DMS153 (cell line): ENCODE results near the gene CHAD.
A peak's percentile ranks its signal among the peaks of the same experiment; 100 is the strongest.
"Not testable (repeated sequence)": the region's sequence is repeated elsewhere in the genome, so short reads cannot be mapped to it uniquely, and the experiment has no call there.

Source experiments
- DNase-seq: peaks from one replicate; lab custom pipeline; 2025; lab: John Stamatoyannopoulos, UW

CHAD gene

DNA sequence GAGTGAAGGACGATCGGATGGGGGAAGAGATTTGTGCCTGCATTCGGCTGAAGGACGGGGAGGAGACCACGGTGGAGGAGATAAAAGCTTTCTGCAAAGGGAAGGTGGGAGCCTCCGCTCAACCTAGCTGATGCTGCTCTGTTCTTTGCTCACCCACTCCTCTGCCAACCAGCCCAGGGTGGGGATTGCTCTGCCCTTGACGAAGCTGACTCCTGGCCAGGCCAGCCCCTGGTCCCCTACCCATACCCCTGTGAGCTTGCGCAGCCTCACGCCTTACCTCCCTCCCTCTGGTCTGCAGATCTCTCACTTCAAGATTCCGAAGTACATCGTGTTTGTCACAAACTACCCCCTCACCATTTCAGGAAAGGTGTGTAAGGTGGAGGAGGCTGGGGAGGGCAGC, 5.2 kb upstream of the CHAD start:
- DNase-seq, result no peak

DNA sequence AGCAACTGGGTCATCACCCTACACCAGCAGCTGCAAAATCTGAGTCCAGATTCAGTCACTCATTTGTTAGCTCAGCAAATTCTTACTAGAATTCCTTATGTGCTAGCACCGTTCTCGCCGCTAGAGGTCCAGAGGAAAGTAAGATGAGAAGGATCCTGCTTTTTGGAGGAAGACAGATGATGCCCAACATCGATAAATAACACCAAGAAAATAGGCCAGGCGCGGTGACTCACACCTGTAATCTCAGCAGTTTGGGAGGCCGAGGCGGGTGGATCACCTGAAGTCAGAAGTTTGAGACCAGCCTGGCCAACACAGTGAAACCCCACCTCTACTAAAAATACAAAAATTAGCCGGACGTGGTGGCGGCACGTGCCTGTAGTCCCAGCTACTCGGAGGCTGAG, 4.1 kb upstream of the CHAD start:
- DNase-seq, result not testable (repeated sequence)

DNA sequence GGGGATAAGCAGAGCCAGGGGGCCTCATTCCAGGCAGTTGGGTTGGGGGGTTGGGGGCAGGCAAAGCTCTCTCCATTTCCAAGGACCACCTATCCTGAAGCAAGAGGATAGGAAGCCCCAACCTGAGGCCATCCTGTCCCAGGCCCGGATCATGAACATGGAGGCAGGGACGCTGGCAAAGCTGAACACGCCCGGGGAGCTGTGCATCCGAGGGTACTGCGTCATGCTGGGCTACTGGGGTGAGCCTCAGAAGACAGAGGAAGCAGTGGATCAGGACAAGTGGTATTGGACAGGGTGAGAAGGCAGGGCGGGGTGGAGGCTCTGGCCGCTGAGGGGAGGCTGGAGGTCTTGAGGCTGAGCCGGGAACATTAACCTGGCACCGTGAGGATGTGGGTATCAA, 3.6 kb upstream of the CHAD start:
- DNase-seq, result no peak

DNA sequence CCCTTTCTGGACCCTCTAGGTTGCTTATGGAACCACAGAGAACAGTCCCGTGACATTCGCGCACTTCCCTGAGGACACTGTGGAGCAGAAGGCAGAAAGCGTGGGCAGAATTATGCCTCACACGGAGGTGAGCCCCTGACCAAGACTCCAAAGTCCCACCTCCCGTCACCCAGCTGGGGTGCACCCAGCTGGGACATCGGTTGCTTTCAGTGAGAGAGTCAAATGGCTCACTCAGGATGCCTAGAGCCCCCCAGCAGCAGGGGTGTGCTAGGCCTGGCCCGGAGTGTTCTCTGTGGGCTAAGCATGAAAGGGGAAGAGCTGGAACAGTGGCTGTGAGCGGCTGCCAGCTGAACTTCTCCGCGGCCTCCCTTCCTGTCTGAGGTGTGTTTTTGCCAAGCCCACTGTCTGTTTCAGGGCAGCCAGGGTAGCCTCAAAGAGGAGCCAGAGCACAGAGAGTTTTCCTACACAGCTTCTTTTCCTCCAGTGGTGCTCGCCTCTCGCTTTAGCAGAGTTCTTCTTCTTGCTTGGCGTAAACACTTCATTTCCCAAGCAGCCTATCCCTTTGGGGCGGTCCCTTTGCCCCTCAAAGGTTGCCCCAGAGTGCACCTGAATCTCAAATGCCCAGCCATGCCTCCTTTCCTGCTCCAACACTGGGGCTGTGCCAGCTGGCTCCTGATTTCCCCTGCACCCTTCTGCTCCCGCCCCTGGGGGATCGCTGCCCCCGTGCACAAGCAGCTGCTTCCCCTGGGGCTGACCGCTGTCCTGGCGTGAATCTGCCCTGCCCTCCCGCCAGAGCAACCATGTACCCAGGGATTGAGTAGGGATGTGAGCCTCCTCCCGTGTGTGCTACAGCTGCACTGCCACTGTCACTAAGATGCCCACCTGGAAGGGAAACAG, 2.6 kb upstream of the CHAD start:
- no peak for DNase-seq

DNA sequence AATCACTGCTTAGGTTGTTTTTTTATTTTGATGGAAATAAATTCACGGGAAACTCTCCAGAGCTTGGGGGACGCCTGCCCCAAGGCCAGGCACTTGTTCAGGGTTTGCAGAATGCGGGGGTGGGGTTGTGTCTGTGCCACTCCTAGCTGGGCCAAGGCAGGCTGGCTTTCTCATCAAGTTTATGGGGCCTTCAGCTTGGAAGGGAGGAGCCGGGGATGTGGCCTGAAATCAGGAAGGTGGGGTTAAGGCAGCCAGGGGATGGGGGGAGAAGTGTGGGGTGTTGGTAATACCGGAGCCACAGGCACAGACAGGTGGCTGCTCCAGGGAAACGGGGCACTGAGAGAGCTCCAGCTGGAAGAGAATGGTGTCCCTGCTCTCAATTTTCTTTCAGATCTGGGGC, 1.7 kb upstream of the CHAD start:
- DNase-seq, result no peak

DNA sequence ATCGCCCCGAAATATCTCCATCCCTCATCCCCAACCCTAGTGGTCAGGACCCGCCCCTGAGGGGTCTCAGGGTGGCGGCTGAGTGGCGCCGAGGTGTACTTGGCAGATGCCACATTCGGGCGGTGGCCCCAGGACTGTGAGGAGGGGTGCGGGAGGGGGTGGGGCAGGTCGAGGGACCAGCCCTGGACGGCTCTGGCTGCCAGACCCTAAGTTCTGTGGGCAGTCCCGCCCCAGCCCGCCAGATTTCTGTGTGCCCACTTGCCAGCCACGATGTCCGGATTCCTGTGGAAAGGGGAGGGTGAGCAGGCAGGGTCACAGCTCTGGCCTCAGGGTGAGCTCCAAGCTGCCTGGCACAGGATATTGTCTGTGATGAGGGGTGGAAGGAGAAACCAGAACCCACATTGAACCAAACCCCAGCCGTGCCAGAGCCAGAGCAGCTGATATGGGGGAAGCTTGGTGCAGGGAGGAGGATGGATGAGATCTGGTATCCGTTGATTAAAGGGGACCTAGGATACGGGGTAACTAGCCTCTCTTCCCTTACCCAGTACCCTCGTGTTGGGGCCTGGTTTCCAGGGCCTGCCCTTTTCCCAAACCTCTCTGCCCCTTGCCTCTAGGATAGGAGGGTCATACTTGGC, 1.1 kb upstream of the CHAD start:
- DNase-seq, result no peak

DNA sequence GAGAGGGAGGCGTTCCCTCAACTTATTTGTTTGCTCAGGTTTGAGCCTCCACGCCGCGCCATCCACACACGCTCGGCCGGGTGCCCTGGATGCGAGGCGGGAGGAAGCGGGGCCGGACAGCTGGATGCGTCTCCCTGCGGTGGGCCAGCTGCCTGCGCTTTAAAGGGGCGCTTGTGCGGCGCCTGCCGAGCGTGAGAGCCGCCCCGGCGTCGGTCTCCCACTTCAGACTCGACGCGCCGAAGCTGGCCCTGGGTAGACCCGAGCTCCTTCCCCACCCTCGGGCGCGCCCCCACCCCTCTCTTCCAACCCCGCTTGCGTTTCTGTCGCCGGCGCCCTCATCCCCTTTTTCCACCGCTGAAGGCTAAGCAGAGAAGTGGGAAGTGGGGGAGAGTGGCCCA, 527 bp upstream of the CHAD start:
- DNase-seq, result no peak

DNA sequence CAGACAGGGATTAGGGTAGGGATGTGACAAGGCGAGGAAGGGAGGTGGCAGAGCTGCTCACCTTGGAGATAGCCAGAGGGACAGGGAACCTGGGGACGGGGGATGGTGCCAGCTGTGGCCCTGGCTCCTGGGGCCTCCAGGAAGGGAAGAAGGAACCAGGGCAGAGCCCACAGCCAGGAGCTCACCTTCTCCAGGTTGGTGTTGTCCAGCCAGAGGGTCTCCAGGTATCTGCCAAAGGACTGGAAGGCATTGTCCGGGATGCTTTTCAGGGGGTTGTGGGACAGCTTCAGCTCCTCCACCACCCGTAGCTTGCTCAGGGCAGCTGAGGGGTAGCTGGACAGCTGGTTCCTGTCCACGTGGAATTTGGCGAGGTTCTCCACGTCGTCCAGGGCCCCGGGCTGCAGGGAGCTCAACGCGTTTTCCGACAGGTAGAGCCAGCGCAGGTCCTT, 801 bp downstream of the CHAD start:
- no peak for DNase-seq

DNA sequence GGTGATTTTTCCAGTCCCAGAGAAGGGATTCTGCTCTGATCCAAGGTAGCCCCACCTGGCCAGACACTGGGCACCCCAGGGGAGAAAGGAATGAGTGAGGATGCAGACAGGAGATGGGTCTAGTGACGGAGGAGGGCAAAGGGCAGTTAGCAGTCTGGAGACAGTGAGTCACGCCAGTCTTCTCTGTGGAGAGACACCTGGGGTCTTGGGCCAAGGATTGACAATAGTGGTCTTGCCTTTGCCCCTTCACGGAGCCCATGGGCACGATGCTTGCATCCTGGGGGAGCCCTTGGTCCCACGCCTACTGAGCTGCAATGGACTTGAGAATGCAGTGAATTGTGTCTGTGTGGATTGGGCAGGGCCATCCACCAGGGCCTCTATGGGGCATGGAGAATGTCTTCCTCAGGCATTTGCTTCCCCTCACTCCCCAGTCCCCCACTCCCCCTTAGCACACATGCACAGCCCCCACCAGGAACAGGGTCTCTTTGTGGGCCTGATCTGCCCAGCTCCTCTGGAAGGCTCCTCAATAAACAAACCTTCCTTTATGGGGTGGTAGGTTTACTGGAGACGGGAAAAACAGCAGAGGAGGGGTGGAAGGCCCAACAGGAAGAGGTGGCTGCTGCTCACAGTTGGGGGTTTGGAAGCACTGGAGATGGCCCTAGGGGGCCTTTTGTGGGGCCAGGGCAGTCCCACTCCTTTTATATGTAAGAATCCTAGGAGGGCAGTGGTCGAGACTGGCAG, 1.4 kb downstream of the CHAD start:
- no peak for DNase-seq

DNA sequence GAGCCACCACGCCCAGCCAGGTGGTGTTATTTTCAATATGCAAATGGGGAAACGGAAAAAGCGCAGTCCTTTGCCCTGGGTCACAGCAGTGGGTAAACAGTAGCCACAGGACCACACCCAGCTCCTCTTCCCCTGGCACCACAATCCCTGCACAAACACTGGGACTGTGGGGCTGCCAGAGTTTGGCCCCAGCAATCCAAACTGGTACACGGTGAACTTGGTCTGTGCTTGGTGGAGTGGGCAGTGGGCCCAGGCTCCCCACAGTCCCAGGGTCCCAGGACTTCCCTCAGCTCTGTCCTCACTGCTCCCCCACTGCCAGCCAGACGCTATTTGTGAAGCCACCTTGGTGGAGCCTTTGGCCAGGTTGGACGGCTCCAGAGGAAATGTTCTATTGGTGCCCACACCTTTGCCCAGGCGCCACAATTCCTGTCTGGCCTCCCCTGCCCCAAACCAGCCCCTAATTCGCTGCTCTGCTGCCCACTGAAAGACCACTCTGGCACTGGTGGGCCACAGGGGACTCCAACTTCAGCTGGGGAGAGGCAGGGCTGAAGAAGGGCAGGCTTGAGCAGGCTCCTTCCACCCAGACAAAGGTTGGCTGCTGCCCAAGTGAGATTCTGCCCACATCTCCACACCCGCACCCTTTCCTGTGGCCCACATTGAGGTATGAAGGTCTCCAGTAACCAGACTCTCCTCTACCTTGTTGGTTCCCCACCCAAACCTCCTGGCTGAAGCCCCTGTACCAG, 2.1 kb downstream of the CHAD start:
- no peak for DNase-seq

DNA sequence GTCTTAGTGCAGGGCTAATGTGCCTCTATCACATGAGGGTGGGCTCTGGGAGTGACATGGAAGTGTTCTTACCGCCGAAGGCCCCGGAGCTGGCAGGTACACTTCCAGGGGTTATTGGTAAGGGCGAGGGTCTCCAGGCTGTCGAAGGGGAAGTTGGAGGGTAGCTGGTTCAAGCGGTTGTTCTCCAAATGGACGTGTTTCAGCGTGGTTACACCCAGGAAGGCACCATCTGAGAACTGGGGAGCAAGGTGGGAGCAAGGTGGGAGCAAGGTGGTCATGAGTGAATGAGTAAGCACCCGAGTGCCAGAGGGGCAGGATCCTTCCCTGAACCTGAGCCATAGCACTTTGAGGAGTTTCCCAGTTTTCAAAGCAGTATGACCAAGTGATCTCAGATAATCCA, 3.0 kb downstream of the CHAD start:
- DNase-seq, result no peak

DNA sequence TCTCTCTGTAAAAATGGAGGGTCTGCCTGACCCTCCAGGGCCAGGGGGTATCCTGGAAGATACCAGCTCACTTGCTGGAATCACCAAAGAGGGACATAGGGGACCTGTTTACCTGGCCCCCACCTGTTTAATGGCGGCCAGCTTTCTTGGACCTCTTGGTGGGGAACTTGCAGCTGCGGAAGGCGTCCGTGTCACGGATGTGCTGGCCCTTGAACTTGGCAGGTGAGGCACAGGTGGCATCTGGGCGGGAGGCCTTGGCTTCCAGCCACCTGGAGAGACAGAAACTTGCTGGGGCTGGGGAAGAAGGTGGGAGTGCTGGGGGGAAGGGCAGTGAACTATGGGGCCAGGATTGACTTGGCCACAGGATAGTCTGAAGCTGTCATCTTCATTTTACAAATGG, 3.5 kb downstream of the CHAD start:
- DNase-seq, result no peak

DNA sequence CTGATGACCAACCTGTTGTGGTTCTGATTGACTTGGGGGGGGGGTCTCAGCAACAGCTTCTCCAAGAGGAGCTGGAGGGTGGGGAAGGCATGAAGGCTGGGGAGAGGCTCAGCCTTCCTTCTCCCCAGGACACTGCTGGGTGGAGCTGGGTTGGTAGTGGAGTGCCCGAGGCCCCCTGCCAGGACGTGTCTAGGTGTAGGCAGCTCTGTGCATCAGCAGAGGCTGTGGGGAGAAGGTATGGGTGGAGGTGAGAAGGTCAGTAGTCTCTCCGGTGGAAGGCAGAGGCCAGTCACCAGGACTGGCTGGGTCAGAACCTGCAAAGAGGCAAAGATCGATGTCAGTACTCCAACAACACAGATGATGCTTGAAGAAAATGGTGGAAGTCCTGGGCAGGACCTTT, 3.9 kb downstream of the CHAD start:
- DNase-seq, result no peak

DNA sequence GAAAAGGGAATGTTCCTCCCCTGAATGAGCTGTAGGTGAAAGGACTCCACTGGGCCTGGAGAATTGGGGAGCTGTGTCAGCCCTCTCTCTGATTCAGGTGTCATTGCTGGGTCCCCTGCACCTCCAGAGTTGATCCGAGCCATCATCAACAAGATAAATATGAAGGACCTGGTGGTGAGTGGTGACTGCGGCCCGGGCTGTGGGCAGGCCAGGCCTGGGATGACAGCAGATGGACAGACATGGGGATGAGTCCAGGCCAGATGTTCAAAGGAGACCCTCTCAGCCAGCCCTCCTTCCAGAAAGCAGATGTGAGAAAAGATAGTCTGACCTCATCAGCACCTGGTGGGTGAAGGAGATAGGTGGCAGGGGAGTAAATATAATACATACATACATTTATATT, 4.6 kb downstream of the CHAD start:
- no peak for DNase-seq

DNA sequence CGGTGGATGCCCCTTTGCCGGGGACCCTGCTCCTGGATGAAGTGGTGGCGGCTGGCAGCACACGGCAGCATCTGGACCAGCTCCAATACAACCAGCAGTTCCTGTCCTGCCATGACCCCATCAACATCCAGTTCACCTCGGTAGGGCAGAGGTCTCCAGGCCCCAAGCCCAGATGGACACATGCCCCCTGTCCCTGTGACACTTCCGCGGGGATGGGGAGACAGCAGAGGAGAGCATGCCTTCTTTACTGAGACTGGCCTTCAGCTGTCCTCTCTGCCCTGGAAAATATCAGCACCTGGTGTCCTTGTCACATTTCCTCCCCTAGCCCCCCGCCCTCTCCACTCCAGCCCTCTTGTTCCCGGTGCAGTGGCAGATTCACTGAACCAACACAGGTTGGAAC, 6.2 kb downstream of the CHAD start:
- DNase-seq, result no peak

DNA sequence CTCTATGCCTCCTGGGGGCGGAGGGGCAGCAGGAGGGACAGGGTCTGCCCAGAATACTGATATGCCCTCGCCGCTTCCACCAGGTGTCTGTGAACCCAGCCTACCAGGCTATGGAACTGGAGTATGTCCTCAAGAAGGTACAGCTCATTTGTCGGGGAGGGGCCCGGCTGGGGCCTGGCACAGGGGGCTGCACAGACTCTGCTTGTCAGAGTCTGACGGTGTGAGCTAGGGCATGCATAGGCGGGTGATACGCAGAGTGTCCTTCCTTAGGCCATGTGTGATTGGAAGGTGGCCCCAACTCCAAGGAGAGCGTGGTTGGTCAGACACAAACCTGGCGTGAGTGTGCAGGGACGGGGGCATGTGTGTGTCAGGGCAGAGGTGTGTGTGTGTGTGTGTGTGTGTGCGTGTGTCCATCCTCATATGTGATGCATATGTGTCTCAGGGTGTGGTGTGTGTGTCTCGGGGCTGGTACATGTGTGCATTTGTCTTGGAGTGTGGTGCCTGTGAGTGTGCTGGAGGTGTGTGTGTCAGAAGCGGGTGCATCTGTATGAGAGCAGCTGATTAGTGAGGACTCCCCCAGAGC, 7.0 kb downstream of the CHAD start:
- DNase-seq, result no peak

DNA sequence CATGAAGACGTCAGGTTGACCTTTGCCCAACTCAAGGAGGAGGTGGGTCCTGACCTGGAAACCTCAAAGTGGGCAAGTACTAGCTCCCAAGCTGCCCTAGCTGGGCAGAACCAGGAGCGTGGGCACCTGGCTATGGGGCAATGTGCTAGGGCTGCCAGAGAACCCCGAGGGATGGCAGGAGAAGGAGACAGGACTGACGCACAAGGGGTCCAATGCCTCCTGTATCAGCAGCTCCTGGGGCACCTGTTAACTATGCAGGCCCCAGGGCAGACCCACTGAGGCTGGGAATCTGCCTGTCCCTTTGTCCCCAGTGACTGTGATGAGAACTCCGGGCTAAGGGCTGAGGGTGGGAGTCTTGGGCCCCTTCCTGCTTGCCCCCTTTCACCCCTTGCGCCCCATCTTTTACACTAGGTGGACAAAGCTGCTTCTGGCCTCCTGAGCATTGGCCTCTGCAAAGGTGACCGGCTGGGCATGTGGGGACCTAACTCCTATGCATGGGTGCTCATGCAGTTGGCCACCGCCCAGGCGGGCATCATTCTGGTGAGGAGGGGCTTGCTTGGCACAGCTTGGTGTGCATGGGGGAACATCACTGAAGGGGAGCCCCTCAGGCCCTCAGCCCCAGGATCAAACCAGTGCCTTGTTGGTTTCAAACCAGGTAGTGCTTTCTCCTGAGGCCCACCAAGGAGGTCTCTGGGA, 7.7 kb downstream of the CHAD start:
- no peak for DNase-seq

DNA sequence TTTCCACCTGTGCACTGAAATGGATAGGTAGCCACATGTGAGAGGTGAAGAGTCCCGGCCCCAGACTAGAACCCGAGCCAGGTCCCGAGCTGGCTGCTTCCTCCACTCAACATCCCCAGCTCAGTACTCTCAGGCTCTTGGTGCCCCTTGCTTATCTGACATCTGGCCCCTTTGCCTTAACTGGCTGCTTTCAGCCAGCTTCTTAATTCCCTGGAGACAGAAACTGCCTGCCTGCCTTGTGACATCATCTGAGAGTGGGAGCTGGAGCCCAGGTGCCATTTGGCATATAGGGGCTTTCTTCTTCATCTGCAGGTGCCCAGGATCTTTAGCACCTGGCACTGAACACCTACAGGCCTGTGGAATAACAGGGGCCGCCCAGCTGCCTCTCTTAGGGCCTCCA, 8.9 kb downstream of the CHAD start:
- no peak for DNase-seq

DNA sequence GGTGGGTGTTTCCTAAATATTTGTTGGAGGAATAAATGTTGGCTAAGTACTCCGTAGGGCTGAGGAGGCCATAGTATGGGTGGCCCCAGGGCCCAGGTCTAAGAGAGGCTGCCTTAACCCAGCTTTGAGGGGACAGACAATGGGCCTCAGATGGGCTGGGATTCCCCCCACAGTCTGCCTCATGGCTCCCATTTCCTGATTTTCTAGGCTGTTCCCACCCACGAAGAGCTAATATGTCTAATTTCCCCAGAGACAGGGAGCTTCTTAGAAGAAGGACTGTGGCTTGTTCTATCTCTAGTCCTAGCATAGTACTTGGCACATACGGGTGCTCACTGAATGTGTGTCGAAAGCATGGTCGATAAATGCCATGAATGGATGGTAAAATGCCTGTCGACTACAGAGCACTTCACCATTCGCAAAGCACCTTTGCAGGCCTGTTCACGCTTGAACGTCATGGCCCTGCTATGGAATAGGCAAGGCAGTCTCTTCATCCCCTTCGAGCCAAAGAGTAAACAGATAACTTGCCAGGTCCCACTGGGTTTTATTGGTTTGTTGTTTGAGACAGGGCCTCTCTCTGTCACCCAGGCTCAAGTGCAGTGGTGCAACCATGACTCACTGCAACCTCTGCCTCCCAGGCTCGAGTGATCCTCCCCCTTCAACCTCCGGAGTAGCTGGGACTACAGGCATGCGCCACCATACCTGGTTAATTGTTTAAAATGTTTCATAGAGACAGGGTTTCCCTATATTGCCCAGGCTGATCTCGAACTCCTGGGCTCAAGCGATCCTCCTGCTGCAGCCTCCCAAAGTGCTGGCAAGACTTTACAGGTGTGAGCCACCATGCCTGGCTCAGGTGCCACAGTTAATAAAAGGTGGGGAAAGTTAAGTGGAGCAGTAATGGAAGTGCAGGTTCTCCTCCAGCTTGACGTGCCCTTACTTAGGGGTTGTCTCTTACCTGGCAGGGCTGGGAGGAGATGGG, 9.7 kb downstream of the CHAD start:
- DNase-seq, result peak; percentile 70

DNA sequence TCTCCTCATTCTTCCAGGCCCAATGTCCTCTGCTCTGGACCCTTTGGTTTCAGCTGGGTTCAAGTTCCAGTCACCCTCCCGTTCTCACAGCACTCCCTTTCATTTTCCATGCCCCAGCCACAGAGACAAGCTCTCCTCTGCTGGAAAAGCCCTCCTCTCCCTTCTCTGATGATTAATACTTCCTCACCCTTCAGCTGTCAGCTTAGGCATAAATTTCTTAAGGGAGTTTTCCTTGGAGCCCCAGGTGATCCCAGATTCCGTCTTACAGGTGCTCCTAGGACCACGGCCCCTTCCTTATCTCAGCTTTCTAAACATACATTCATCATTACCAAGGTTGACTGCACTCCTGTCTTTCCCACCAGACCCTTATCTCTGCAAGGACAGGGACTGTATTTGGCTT, 10.4 kb downstream of the CHAD start:
- no peak for DNase-seq
